ENCODE data around the gene MORN1.
A peak's percentile ranks its signal among the peaks of the same experiment; 100 is the strongest.
"Not testable (repeated sequence)": the region's sequence is repeated elsewhere in the genome, so short reads cannot be mapped to it uniquely, and the experiment has no call there.

Gene MORN1

GRCh38 chr1:2304282-2304681 is 87.1 kb downstream of the MORN1 start:
- DNase-seq (ENCODE audit: low spot score), result no peak

GRCh38 chr1:2303781-2304180 is 87.6 kb downstream of the MORN1 start:
- no peak for DNase-seq (ENCODE audit: low spot score)

- no peak for DNase-seq (ENCODE audit: low spot score)
Measured at GRCh38 chr1:2303016-2303775, 88.2 kb downstream of the MORN1 start.

- DNase-seq (ENCODE audit: low spot score), result no peak
Measured at GRCh38 chr1:2302292-2302925, 88.9 kb downstream of the MORN1 start.

GRCh38 chr1:2301607-2302291 is 89.6 kb downstream of the MORN1 start:
- no peak for DNase-seq (ENCODE audit: low spot score)

- peak; percentile 23 for DNase-seq (ENCODE audit: low spot score)
Measured at GRCh38 chr1:2300851-2301606, 90.3 kb downstream of the MORN1 start.

GRCh38 chr1:2300004-2300771 is 91.2 kb downstream of the MORN1 start:
- no peak for DNase-seq (ENCODE audit: low spot score)

GRCh38 chr1:2299131-2299627 is 92.2 kb downstream of the MORN1 start:
- DNase-seq (ENCODE audit: low spot score), result no peak

- no peak for DNase-seq (ENCODE audit: low spot score)
Measured at GRCh38 chr1:2298685-2299084, 92.7 kb downstream of the MORN1 start.

GRCh38 chr1:2297246-2298011 is 93.9 kb downstream of the MORN1 start:
- DNase-seq (ENCODE audit: low spot score), result no peak

GRCh38 chr1:2296614-2297013 is 94.7 kb downstream of the MORN1 start:
- no peak for DNase-seq (ENCODE audit: low spot score)

GRCh38 chr1:2296211-2296610 is 95.1 kb downstream of the MORN1 start:
- DNase-seq (ENCODE audit: low spot score), result not testable (repeated sequence)

- no peak for DNase-seq (ENCODE audit: low spot score)
Measured at GRCh38 chr1:2295526-2295925, 95.8 kb downstream of the MORN1 start.

- DNase-seq (ENCODE audit: low spot score), result no peak
Measured at GRCh38 chr1:2294725-2295078, 96.7 kb downstream of the MORN1 start.

GRCh38 chr1:2294033-2294724 is 97.2 kb downstream of the MORN1 start:
- no peak for DNase-seq (ENCODE audit: low spot score)

- no peak for DNase-seq (ENCODE audit: low spot score)
Measured at GRCh38 chr1:2292725-2293450, 98.5 kb downstream of the MORN1 start.

GRCh38 chr1:2291577-2291976 is 99.8 kb downstream of the MORN1 start:
- no peak for DNase-seq (ENCODE audit: low spot score)

- DNase-seq (ENCODE audit: low spot score), result no peak
Measured at GRCh38 chr1:2290595-2291510, 100.5 kb downstream of the MORN1 start.

Measured in hematopoietic multipotent progenitor cell treated with erythropoietin and hydrocortisone succinate and interleukin-3 and kit ligand, for 15 days (in vitro differentiated cells).